GM21381 (cell line): ENCODE data around the gene ABHD6.
"Not testable (repeated sequence)": the region's sequence is repeated elsewhere in the genome, so short reads cannot be mapped to it uniquely, and the experiment has no call there.

ENCODE experiments used
- ATAC-seq: cut with Tn5 transposase; IDR thresholded peaks from one replicate; pipeline ENCODE4 v1.9.1; 2021; ENCODE audit warnings: mild to moderate bottlenecking, moderate library complexity; ENCODE audit not compliant: unreplicated experiment

Gene ABHD6

GRCh38 chr3:58337190-58337589, 99.6 kb downstream of the ABHD6 start:
- no peak for ATAC-seq

- ATAC-seq = not testable (repeated sequence)
These were observed 101.6 kb downstream of the ABHD6 start for GRCh38 chr3:58339146-58339545.

GRCh38 chr3:58340594-58341244, 103.1 kb downstream of the ABHD6 start:
- no peak for ATAC-seq

- ATAC-seq = no peak
These were observed 103.8 kb downstream of the ABHD6 start for GRCh38 chr3:58341376-58341775.

GRCh38 chr3:58342676-58343075, 105.1 kb downstream of the ABHD6 start:
- ATAC-seq = no peak
